ENCODE data around the gene CPNE1. TPM values are rescaled to one million over a fixed set of nuclear protein-coding genes. Genes with fewer than 3 reads are reported as not detected.

CPNE1 gene
- total and polyA plus RNA-seq, 2 of the 8 experiments (the other 6 are each of a cell fraction or from before 2014, with no cell fraction given) = 294 to 346 TPM

DNA sequence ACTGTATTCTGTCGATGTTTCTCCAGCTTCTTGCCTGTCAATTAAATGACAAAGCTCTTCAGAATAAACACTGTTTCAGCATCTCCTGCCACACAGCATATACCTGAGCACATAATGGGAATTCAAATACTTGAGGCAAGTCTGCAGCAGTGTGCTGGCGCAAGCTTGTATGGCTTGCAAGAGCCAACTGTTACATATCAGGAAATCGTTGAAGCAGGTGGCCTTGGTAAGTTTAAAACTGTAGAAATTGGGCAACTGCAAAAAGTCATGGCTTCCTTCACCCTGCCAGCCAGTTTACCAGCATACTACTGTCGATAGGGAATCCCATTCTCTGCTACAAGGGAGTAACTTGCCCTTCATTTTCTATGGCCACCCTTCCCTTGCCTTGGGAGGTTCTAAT, 23.0 kb downstream of the CPNE1 start:
- Histone ChIP-seq H3K9ac (replicated peaks in 1 of 4; ENCODE audit: extremely low read depth in 1 of 4, low read depth in 3 of 4, low read length in 3 of 4) (no peak overlapping the region), H4K8ac (ENCODE audit: extremely low read depth, insufficient read depth, low read length) (no peak overlapping the region), H3K79me1 (ENCODE audit: low read depth, low read length) (peaks cover 31% of the 10 kb centered on the region), H4K20me1 (replicated peaks in 1 of 2; ENCODE audit: control insufficient read depth in 1 of 2, insufficient read depth in 2 of 2, low read length in 2 of 2) (peaks cover 20 to 44% of the 10 kb centered on the region in 2 experiments), H3K23ac (ENCODE audit: insufficient read length) (no peak overlapping the region), H3K4me2 (ENCODE audit: insufficient read depth in 1 of 2, low read depth in 2 of 2, low read length in 2 of 2) (no peak overlapping the region), H2BK12ac (ENCODE audit: low read depth, low read length) (no peak overlapping the region), H3K27ac (ENCODE audit: low read depth, low read length) (no peak overlapping the region), H2AFZ (ENCODE audit: low read length) (no peak overlapping the region), H4K91ac (replicated peaks; ENCODE audit: insufficient read length, low read length) (no peak overlapping the region), H3K56ac (replicated peaks; ENCODE audit: insufficient read length, low read depth, low read length) (no peak overlapping the region), H2BK15ac (ENCODE audit: low read length) (no peak overlapping the region), H3K4ac (replicated peaks; ENCODE audit: insufficient read length, low read depth, low read length) (no peak overlapping the region), H3K23me2 (ENCODE audit: low read depth, low read length) (0 out of 2 replicates have a peak, but pooled peaks cover 2% of the 10 kb centered on the region), H3K4me1 (replicated peaks in 1 of 4; ENCODE audit: control insufficient read depth in 3 of 4, insufficient read depth in 4 of 4, low read length in 3 of 4) (peaks cover 0 to 9% (median 2%) of the 10 kb centered on the region in 4 experiments; a peak in 4 of 7 replicates), H3K36me3 (ENCODE audit: control insufficient read depth in 2 of 4, insufficient read depth in 4 of 4, low read length in 3 of 4) (no peaks in the 10 kb centered on the region; a peak in 1 of 8 replicates), H3K79me2 (ENCODE audit: control insufficient read depth in 1 of 2, insufficient read depth in 2 of 2, low read length in 2 of 2) (peaks cover 2 to 96% of the 10 kb centered on the region in 2 experiments; a peak in 3 of 4 replicates), H3K4me3 (ENCODE audit: extremely low read depth in 1 of 4, insufficient read depth in 2 of 4, low read depth in 3 of 4, low read length in 4 of 4) (no peak overlapping the region), H3K18ac (ENCODE audit: extremely low read depth, low read length) (no peak overlapping the region), H2AK5ac (ENCODE audit: low read depth, low read length) (no peak overlapping the region), H2BK120ac (replicated peaks; ENCODE audit: low read depth, low read length) (no peak overlapping the region), H3K9me3 (ENCODE audit: insufficient read depth in 2 of 2, low read depth in 1 of 2, low read length in 1 of 2) (no peaks in the 10 kb centered on the region), H3K27me3 (replicated peaks in 1 of 4; ENCODE audit: control insufficient read depth in 3 of 4, extremely low read depth in 1 of 4, insufficient read depth in 3 of 4, low read length in 3 of 4) (no peaks in the 10 kb centered on the region), H4K5ac (ENCODE audit: insufficient read length, low read depth, low read length) (no peak overlapping the region), H2BK20ac (ENCODE audit: low read length) (no peak overlapping the region), H2BK5ac (ENCODE audit: low read depth, low read length) (no peak overlapping the region), H3K14ac (ENCODE audit: insufficient read length) (no peak overlapping the region)
- FAIRE-seq (no peak), DNase-seq (ENCODE audit: low read depth in 1 of 2, low spot score in 2 of 2) (no peak)
- ChIA-PET POLR2A (ENCODE audit: partially characterized antibody) (interaction anchor here (1.1 to 5.0 kb wide), 7 partner anchors 11 to 41 kb away, joined by 3 to 22 read pairs (median 4); partner anchors contain the start of genes CPNE1 and RBM12), CTCF (ENCODE audit: partially characterized antibody) (interaction anchor here (0.6 to 1.9 kb wide), 4 partner anchors 10 to 23 kb away, joined by 3 to 7 read pairs (median 3); no protein-coding TSS in a partner anchor)
- TF ChIP-seq ASH2L (IDR thresholded peaks at IDR 0.05; ENCODE audit: low read length) (no peak), BACH1 (IDR thresholded peaks at IDR 0.05; ENCODE audit: low read length) (no peak), CHD2 (IDR thresholded peaks at IDR 0.05; ENCODE audit: low read length) (no peak), TCF12 (IDR thresholded peaks at IDR 0.05; ENCODE audit: low read depth, low read length) (no peak), EP300 (IDR thresholded peaks at IDR 0.05; ENCODE audit: borderline replicate concordance in 1 of 2, low read depth in 2 of 2, low read length in 2 of 2) (no peak), USF2 (IDR thresholded peaks at IDR 0.05; ENCODE audit: low read length) (no peak), PHF8 (conservative IDR thresholded peaks at IDR 0.05; ENCODE audit: low read depth, low read length) (no peak), NRF1 (IDR thresholded peaks at IDR 0.05; ENCODE audit: low read depth, low read length) (no peak), RBBP5 (IDR thresholded peaks at IDR 0.05; ENCODE audit: borderline replicate concordance, low read depth, low read length) (no peak)
- TF ChIP-seq, protein P1, sequence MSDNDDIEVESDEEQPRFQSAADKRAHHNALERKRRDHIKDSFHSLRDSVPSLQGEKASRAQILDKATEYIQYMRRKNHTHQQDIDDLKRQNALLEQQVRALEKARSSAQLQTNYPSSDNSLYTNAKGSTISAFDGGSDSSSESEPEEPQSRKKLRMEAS (IDR thresholded peaks at IDR 0.05) = no peak
- WGBS, 2 experiments (ENCODE audit: extremely low coverage in 1 of 2, insufficient coverage in 1 of 2, insufficient read length in 1 of 2, insufficient replicate concordance in 2 of 2, low coverage in 1 of 2, low lambda C conversion rate in 2 of 2, missing lambda C conversion rate in 1 of 2) = 91% methylated on average over 4 of the region's 4 CpGs; no CpG with 5 or more reads in 1 of the 2 experiments
